SKM-1 treated with dmso at 0.1 percent for 144 hours (cell line): Measurements from ENCODE around the gene SLAIN2.

Source experiments
- DNase-seq: peaks from one replicate; lab custom pipeline; 2025; ENCODE audit not compliant: unreplicated experiment; lab: John Stamatoyannopoulos, UW

SLAIN2 gene

GRCh38 chr4:48369248-48369647 lies 27.9 kb downstream of the SLAIN2 start:
- no peak for DNase-seq

- no peak for DNase-seq
These were observed 28.4 kb downstream of the SLAIN2 start for GRCh38 chr4:48369771-48370170.

GRCh38 chr4:48370260-48371134 lies 29.2 kb downstream of the SLAIN2 start:
- no peak for DNase-seq

GRCh38 chr4:48372272-48372671 lies 30.9 kb downstream of the SLAIN2 start:
- DNase-seq, result no peak

- no peak for DNase-seq
These were observed 34.4 kb downstream of the SLAIN2 start for GRCh38 chr4:48375651-48376304.

- no peak for DNase-seq
These were observed 38.4 kb downstream of the SLAIN2 start for GRCh38 chr4:48379587-48380180.

GRCh38 chr4:48380583-48381167 lies 39.3 kb downstream of the SLAIN2 start:
- DNase-seq, result peak; percentile 27

GRCh38 chr4:48388525-48389154 lies 47.3 kb downstream of the SLAIN2 start:
- no peak for DNase-seq

- DNase-seq, result no peak
These were observed 54.7 kb downstream of the SLAIN2 start for GRCh38 chr4:48396043-48396442.

- no peak for DNase-seq
These were observed 59.1 kb downstream of the SLAIN2 start for GRCh38 chr4:48400416-48400815.

- DNase-seq, result no peak
These were observed 62.0 kb downstream of the SLAIN2 start for GRCh38 chr4:48403358-48403757.

- DNase-seq, result no peak
These were observed 62.5 kb downstream of the SLAIN2 start for GRCh38 chr4:48403779-48404178.

GRCh38 chr4:48405924-48406323 lies 64.6 kb downstream of the SLAIN2 start:
- DNase-seq, result no peak

GRCh38 chr4:48409203-48409602 lies 67.9 kb downstream of the SLAIN2 start:
- no peak for DNase-seq

GRCh38 chr4:48410812-48411211 lies 69.5 kb downstream of the SLAIN2 start:
- DNase-seq, result no peak

GRCh38 chr4:48420144-48420543 lies 78.8 kb downstream of the SLAIN2 start:
- no peak for DNase-seq

- no peak for DNase-seq
These were observed 79.8 kb downstream of the SLAIN2 start for GRCh38 chr4:48421101-48421500.

GRCh38 chr4:48428926-48429325 lies 87.6 kb downstream of the SLAIN2 start:
- no peak for DNase-seq

GRCh38 chr4:48429709-48430474 lies 88.6 kb downstream of the SLAIN2 start:
- no peak for DNase-seq

- DNase-seq, result no peak
These were observed 90.1 kb downstream of the SLAIN2 start for GRCh38 chr4:48431401-48431800.
